Body of pancreas (tissue), 4 donors: ENCODE results near the gene EGFL7. TPM values are rescaled to one million over a fixed set of nuclear protein-coding genes. Genes with fewer than 3 reads are reported as not detected.
A peak's percentile ranks its signal among the peaks of the same experiment; 100 is the strongest.

Experiments
- ATAC-seq: fragments of 150-250 bp; one replicate; pipeline ENCODE4 v1.9.1; 2016
- DNase-seq, 4 donors: peaks; one replicate each; pipeline ENCODE4 v3.0.0-alpha.2; 2019
- H3K27ac ChIP-seq, 4 donors: fragments of 200-600 bp; sonication (generic); 1 replicate in 3 of 4; 2 replicates in 1 of 4; pipeline versions ENCODE4 v1.5.1 to v1.6.1; 2016 to 2019; ENCODE audit warnings: mild to moderate bottlenecking in 1 of 4, mixed read lengths in 1 of 4, moderate library complexity in 1 of 4
- H3K27me3 ChIP-seq, 2 donors: fragments of 200-600 bp; sonication (generic); one replicate each; pipeline ENCODE4 v1.6.0; 2016; ENCODE audit warnings: mild to moderate bottlenecking in 1 of 2
- H3K36me3 ChIP-seq, 2 donors: fragments of 200-600 bp; sonication (generic); replicated peaks in 1 of 2; 2 replicates each; pipeline ENCODE4 v1.5.1; 2016; ENCODE audit warnings: low read depth in 2 of 2; ENCODE audit not compliant: insufficient read depth in 1 of 2
- H3K4me1 ChIP-seq: fragments of 200-600 bp; sonication (generic); one replicate; pipeline ENCODE4 v1.6.0; 2016
- H3K4me3 ChIP-seq, 2 donors: fragments of 200-600 bp; sonication (generic); 1 replicate in 1 of 2; 2 replicates in 1 of 2; pipeline ENCODE4 v1.5.1; 2016 to 2019
- H3K9me3 ChIP-seq, 3 donors: fragments of 200-600 bp; sonication (generic); 1 replicate in 2 of 3; 2 replicates in 1 of 3; pipeline ENCODE4 v1.5.1; 2016
- POLR2A ChIP-seq, 3 donors: fragments of 450-650 bp; IDR thresholded peaks; one replicate each; pipeline ENCODE4 v1.6.1; 2016; ENCODE audit warnings: antibody characterized with exemption in 3 of 3, mild to moderate bottlenecking in 2 of 3
- WGBS, 2 donors: methylation state at CpG; one replicate each; pipeline ENCODE4 v1.1.5; 2017; 5-methylcytosine and 5-hydroxymethylcytosine counted together
- intact Hi-C: fragments of 100-400 bp; cut with DNase I; formaldehyde crosslinking; loops from one replicate; pipeline ENCODE4 v1.15.1; 2023
- total RNA-seq, 2 donors: library from RNA; depleted of rRNA; stranded (reverse); fragments of >200 nt; gene quantifications; one replicate each; pipeline ENCODE4 v1.1.0, GENCODE V29; 2016
- TF ChIP-seq, protein P1 (sequence below), 7 experiments: fragments of 450-650 bp in 4 of 7; fragments of 200-600 bp in 3 of 7; sonication (generic) in 3 of 7; IDR thresholded peaks; one replicate each; pipeline ENCODE4 v1.5.1; 2016 to 2019; ENCODE audit warnings: antibody characterized with exemption in 7 of 7

The EGFL7 gene
- total RNA-seq, 2 donors from 2014 or later = 14.8 to 47.0 TPM

DNA sequence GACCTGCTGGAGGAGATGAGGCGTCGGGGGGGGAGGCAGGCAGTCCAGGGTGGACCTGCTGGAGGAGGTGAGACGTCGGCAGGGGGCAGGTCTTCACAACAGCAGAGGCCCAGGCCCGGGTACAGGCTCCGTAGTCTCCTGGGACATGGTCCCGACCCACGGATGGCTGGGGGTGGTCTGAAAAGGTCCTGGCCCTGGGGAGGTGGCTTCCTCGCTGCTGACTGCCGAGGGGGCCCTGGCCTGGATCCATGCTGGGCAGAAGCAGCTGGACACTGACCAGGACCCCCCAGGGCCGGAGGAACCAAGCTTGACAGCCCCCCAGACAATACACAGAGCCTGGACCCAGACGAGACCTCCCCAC is 8.5 kb downstream of the EGFL7 start:
- no peak for ATAC-seq
- H3K27me3 ChIP-seq = no peaks in the 10 kb centered on the region
- 46% methylated on average over 12 of the region's 12 CpGs; no CpG with 5 or more reads in 1 of the 2 donors for WGBS, 2 donors
- peak in 2 of 4 donors; percentile 56 to 58 for DNase-seq
- H3K4me3 ChIP-seq = no peak overlapping the region
- peaks cover 43% of the 10 kb centered on the region for H3K4me1 ChIP-seq
- intact Hi-C loops = no loop called here
- no peak overlapping the region for H3K27ac ChIP-seq
- H3K36me3 ChIP-seq = no peaks in the 10 kb centered on the region
- TF ChIP-seq, protein P1, sequence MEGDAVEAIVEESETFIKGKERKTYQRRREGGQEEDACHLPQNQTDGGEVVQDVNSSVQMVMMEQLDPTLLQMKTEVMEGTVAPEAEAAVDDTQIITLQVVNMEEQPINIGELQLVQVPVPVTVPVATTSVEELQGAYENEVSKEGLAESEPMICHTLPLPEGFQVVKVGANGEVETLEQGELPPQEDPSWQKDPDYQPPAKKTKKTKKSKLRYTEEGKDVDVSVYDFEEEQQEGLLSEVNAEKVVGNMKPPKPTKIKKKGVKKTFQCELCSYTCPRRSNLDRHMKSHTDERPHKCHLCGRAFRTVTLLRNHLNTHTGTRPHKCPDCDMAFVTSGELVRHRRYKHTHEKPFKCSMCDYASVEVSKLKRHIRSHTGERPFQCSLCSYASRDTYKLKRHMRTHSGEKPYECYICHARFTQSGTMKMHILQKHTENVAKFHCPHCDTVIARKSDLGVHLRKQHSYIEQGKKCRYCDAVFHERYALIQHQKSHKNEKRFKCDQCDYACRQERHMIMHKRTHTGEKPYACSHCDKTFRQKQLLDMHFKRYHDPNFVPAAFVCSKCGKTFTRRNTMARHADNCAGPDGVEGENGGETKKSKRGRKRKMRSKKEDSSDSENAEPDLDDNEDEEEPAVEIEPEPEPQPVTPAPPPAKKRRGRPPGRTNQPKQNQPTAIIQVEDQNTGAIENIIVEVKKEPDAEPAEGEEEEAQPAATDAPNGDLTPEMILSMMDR (IDR thresholded peaks at IDR 0.05) = no peak
- TF ChIP-seq POLR2A (IDR thresholded peaks at IDR 0.05) = no peak
- no peaks in the 10 kb centered on the region for H3K9me3 ChIP-seq

DNA sequence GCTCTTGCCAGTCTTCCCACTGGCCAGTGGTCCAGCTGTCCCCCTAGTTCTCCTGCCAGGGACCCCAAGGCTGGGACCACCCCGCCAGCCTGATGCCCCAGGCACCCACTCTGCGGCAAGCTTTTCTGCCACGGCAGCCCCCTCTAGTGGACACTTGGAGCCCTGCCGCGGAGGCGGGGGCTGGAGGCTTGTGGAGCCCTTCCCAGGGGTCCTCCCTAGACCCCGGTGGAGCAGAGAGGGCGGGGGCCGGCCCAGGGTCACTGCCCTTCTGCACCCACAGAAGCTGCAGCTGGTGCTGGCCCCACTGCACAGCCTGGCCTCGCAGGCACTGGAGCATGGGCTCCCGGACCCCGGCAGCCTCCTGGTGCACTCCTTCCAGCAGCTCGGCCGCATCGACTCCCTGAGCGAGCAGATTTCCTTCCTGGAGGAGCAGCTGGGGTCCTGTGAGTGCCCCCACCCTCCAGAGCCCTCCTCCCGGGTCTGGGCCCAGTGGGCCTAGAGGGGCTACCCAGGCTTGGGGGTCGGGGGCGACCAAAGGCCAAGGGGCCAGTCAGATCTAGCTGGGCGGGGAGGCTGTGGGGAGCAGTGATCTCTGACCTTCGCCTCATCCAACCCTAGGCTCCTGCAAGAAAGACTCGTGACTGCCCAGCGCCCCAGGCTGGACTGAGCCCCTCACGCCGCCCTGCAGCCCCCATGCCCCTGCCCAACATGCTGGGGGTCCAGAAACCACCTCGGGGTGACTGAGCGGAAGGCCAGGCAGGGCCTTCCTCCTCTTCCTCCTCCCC is 9.1 kb downstream of the EGFL7 start:
- no peaks in the 10 kb centered on the region for H3K9me3 ChIP-seq
- H3K4me1 ChIP-seq = peaks cover 46% of the 10 kb centered on the region
- H3K27ac ChIP-seq = no peak overlapping the region
- DNase-seq (peak; percentile 45 to 64 (median 60)), ATAC-seq (peak; percentile 31)
- intact Hi-C loops = no loop called here
- no peaks in the 10 kb centered on the region for H3K36me3 ChIP-seq
- no peaks in the 10 kb centered on the region for H3K27me3 ChIP-seq
- no peak for TF ChIP-seq POLR2A (IDR thresholded peaks at IDR 0.05)
- TF ChIP-seq, protein P1 (IDR thresholded peaks at IDR 0.05) = peak; percentile 69 to 92 (median 74)
- WGBS, 2 donors = 0 to 41% methylated on average over 1 to 25 of the region's 27 CpGs
- no peak overlapping the region for H3K4me3 ChIP-seq

DNA sequence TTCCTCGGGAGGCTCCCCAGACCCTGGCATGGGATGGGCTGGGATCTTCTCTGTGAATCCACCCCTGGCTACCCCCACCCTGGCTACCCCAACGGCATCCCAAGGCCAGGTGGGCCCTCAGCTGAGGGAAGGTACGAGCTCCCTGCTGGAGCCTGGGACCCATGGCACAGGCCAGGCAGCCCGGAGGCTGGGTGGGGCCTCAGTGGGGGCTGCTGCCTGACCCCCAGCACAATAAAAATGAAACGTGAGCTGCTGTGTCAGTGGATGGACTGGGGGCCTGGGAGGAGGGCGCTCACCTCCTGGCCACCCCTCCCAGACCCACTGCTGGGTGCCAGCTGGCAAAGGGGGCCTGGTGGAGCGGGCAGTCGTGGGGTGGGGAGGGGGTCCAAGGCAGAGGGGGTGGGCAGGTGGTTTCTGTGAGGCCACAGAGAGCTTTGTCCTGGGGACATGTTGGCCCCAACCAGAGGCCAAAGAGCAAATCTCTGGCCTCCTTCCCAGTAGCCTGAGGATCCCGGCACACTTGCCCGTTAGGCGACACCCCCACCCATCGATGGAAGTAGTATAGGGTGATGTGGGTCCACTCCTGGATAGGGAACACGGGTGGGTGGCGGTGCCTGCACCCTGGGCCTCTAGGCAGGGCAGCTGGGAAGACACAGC is 9.8 kb downstream of the EGFL7 start:
- H3K36me3 ChIP-seq = no peaks in the 10 kb centered on the region
- TF ChIP-seq, protein P1 (IDR thresholded peaks at IDR 0.05) = no peak
- TF ChIP-seq POLR2A (IDR thresholded peaks at IDR 0.05) = no peak
- ATAC-seq = no peak
- peaks cover 52% of the 10 kb centered on the region for H3K4me1 ChIP-seq
- no peak overlapping the region for H3K27ac ChIP-seq
- 60 to 61% methylated on average over 3 to 14 of the region's 14 CpGs for WGBS, 2 donors
- no peak for DNase-seq
- no peaks in the 10 kb centered on the region for H3K9me3 ChIP-seq
- no peaks in the 10 kb centered on the region for H3K27me3 ChIP-seq
- intact Hi-C loops = no loop called here
- no peak overlapping the region for H3K4me3 ChIP-seq

DNA sequence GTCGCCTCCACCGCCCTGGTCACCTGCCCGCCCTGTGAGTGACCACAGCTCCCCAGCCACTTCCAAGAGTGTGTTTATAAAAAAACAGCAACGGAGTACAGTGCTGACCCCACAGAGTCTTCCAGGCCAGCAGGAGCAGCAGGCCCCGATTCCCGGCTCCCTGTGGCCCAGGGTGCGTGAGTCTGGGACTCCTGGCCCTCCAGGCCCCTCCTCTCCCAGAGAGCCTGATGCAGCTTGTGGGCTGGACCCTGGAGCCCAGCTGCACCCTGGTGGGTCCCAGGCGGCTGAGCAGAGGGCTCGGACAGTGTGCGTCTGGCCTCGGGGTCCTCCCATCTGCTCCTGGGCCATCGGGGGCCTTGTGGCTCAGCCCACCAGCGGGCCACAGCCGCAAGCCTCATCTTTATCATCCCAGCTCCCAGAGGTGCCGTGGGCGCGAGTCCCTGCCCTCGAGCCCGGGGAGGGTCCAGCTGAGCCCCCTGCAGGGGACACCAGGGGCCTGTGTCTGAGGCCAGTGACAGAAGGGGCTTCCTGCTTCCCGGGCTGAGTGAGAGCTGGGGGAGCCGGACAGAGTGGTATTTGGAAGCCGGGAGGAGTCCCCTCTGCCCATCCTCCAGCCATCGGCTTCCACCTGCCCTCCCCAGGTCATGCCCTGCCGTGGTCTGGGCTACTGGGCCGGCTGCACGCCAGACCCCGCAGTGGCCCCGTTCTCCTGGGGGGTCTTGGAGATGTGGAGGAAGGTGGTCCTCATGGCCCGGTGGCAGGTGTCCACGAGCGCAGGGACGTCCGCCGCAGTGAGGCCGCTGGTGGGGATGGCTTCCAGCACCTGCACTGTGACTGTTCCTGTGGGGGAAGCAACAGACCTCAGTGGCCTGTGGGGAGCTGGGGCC is 10.6 kb downstream of the EGFL7 start:
- H3K4me3 ChIP-seq = no peak overlapping the region
- DNase-seq = no peak
- WGBS, 2 donors = 88 to 92% methylated on average over 9 to 29 of the region's 35 CpGs
- H3K27me3 ChIP-seq = no peaks in the 10 kb centered on the region
- no peak overlapping the region for H3K27ac ChIP-seq
- no peaks in the 10 kb centered on the region for H3K36me3 ChIP-seq
- H3K4me1 ChIP-seq = peaks cover 53% of the 10 kb centered on the region
- no peak for TF ChIP-seq POLR2A (IDR thresholded peaks at IDR 0.05)
- intact Hi-C loops = no loop called here
- no peak for ATAC-seq
- H3K9me3 ChIP-seq = no peaks in the 10 kb centered on the region
